Naive B cell (primary cell): ENCODE data around the gene TMOD4. TPM values are rescaled to one million over a fixed set of nuclear protein-coding genes. Genes with fewer than 3 reads are reported as not detected.

Experiments used
- ATAC-seq, 2 donors: fragments of 150-1000 bp; cut with Tn5 transposase; 2 replicates each; pipeline ENCODE4 v1.10.0; 2021; ENCODE audit warnings: low read depth in 2 of 2, mild to moderate bottlenecking in 2 of 2, moderate library complexity in 2 of 2
- DNase-seq: peaks from one replicate; pipeline ENCODE4 v3.0.0; 2022
- H3K27ac Mint-ChIP-seq, 6 donors: one replicate each; pipeline ENCODE4 v1.8.0; 2020 to 2022; ENCODE audit warnings: mild to moderate bottlenecking in 6 of 6, mixed read lengths in 6 of 6, moderate library complexity in 5 of 6, inconsistent platforms in 2 of 6
- H3K27me3 Mint-ChIP-seq, 3 donors: one replicate each; pipeline ENCODE4 v1.8.0; 2021 to 2022; ENCODE audit warnings: mixed read lengths in 3 of 3, mild to moderate bottlenecking in 1 of 3
- H3K36me3 Mint-ChIP-seq, 2 donors: one replicate each; pipeline ENCODE4 v1.8.0; 2020 to 2022; ENCODE audit warnings: mixed read lengths in 2 of 2, inconsistent platforms in 1 of 2, mild to moderate bottlenecking in 1 of 2
- H3K4me1 Mint-ChIP-seq, 3 donors: one replicate each; pipeline ENCODE4 v1.8.0; 2020 to 2022; ENCODE audit warnings: mixed read lengths in 3 of 3, inconsistent platforms in 1 of 3, mild to moderate bottlenecking in 1 of 3, moderate library complexity in 1 of 3
- H3K4me3 Mint-ChIP-seq, 8 donors: one replicate each; pipeline ENCODE4 v1.8.0; 2020 to 2022; ENCODE audit warnings: mild to moderate bottlenecking in 8 of 8, mixed read lengths in 8 of 8, moderate library complexity in 8 of 8, inconsistent platforms in 2 of 8
- H3K9me3 Mint-ChIP-seq, 7 donors: one replicate each; pipeline ENCODE4 v1.8.0; 2020 to 2022; ENCODE audit warnings: mixed read lengths in 7 of 7, mild to moderate bottlenecking in 5 of 7, inconsistent platforms in 2 of 7, moderate library complexity in 1 of 7
- polyA plus RNA-seq, 6 donors: library from polyadenylated mRNA; unstranded; fragments of 300-500 nt; fragmentation: Illumina TruSeq; gene quantifications; one replicate each; pipeline ENCODE4 v1.2.3, GENCODE V29; 2021; ENCODE audit warnings: low read depth in 6 of 6

Gene TMOD4
- polyA plus RNA-seq, 6 donors from 2014 or later, result 0.32 to 1.2 (median 0.53) TPM; not detected in 3

- Mint-ChIP-seq H3K9me3 (no peaks in the 10 kb centered on the region), H3K27me3 (peaks cover 9 to 12% (median 11%) of the 10 kb centered on the region in 3 donors), H3K27ac (peak overlapping the region in 4 of 6 donors; percentile 37 to 80 (median 74)), H3K36me3 (no peaks in the 10 kb centered on the region), H3K4me3 (peak overlapping the region; percentile 86 to 98 (median 97)), H3K4me1 (peaks cover 32 to 35% (median 34%) of the 10 kb centered on the region in 3 donors)
- DNase-seq (no peak), ATAC-seq (peak; percentile 1 to 6)
Observed at GRCh38 chr1:151146072-151146411, 29.7 kb downstream of the TMOD4 start.

GRCh38 chr1:151145304-151146071 lies 30.3 kb downstream of the TMOD4 start:
- ATAC-seq, result peak; percentile 14 to 20
- peak overlapping the region in 2 of 6 donors; percentile 68 to 76 for H3K27ac Mint-ChIP-seq
- no peaks in the 10 kb centered on the region for H3K36me3 Mint-ChIP-seq
- H3K4me1 Mint-ChIP-seq, result peaks cover 32 to 35% (median 34%) of the 10 kb centered on the region in 3 donors
- H3K9me3 Mint-ChIP-seq, result no peaks in the 10 kb centered on the region
- DNase-seq, result no peak
- H3K27me3 Mint-ChIP-seq, result peaks cover 9 to 12% (median 11%) of the 10 kb centered on the region in 3 donors
- peak overlapping the region; percentile 86 to 98 (median 97) for H3K4me3 Mint-ChIP-seq

- Mint-ChIP-seq H3K36me3 (no peaks in the 10 kb centered on the region), H3K4me3 (peak overlapping the region; percentile 5 to 97 (median 59)), H3K27ac (peak overlapping the region in 1 of 6 donors; percentile 42), H3K9me3 (no peaks in the 10 kb centered on the region), H3K27me3 (peaks cover 9 to 12% (median 11%) of the 10 kb centered on the region in 3 donors), H3K4me1 (peaks cover 32 to 35% (median 34%) of the 10 kb centered on the region in 3 donors)
- ATAC-seq (no peak), DNase-seq (no peak)
Observed at GRCh38 chr1:151144474-151145303, 31.1 kb downstream of the TMOD4 start.

DNA sequence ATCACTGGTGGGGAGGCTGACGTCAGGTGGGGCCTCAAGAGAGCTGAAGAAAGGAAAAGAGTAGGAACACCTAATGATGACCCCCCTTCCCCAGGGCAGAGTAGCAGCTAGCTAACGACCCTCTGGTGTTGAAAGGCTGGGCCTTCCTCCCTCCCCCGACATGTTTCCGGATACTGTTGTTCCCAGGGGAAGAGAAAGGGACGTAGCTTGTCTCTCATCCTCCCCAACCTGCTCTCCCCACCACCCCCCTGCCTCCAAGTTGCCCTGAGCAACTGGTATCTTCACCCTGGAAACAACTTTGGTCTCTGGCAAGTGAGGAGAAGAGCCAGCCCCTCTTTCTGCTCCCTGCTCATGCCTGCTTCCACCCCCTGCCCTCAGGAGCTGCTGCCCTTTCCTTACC lies 31.8 kb downstream of the TMOD4 start:
- no peaks in the 10 kb centered on the region for H3K9me3 Mint-ChIP-seq
- peaks cover 9 to 12% (median 11%) of the 10 kb centered on the region in 3 donors for H3K27me3 Mint-ChIP-seq
- no peak for ATAC-seq
- no peak for DNase-seq
- peaks cover 32 to 35% (median 34%) of the 10 kb centered on the region in 3 donors for H3K4me1 Mint-ChIP-seq
- no peak overlapping the region for H3K27ac Mint-ChIP-seq
- H3K4me3 Mint-ChIP-seq, result peak overlapping the region in 3 of 8 donors; percentile 35 to 53 (median 35)
- H3K36me3 Mint-ChIP-seq, result no peaks in the 10 kb centered on the region

DNA sequence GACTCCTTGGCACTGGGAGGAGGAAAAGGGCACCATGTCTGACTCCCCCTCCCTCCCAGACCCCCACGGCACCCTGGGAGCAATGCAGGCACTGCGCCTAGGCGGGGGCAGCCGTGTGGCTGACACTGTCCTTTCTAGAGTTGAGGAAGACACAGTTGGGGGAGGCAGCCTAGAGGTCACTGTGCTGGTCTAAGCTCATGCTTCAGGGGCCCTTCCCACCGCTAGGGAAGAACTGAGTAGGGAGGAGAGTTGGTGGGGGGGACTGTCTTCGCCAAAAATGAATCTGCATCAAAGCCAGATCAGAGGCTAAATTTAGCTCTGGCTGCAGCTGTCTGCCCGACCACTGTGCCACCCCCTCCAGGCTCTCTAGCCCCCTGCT lies 32.7 kb downstream of the TMOD4 start:
- DNase-seq (no peak), ATAC-seq (no peak)
- H3K4me3 Mint-ChIP-seq, result no peak overlapping the region
- H3K4me1 Mint-ChIP-seq, result peaks cover 32 to 35% (median 34%) of the 10 kb centered on the region in 3 donors
- H3K36me3 Mint-ChIP-seq, result no peaks in the 10 kb centered on the region
- H3K27ac Mint-ChIP-seq, result no peak overlapping the region
- no peaks in the 10 kb centered on the region for H3K9me3 Mint-ChIP-seq
- H3K27me3 Mint-ChIP-seq, result peaks cover 9 to 12% (median 11%) of the 10 kb centered on the region in 3 donors

DNA sequence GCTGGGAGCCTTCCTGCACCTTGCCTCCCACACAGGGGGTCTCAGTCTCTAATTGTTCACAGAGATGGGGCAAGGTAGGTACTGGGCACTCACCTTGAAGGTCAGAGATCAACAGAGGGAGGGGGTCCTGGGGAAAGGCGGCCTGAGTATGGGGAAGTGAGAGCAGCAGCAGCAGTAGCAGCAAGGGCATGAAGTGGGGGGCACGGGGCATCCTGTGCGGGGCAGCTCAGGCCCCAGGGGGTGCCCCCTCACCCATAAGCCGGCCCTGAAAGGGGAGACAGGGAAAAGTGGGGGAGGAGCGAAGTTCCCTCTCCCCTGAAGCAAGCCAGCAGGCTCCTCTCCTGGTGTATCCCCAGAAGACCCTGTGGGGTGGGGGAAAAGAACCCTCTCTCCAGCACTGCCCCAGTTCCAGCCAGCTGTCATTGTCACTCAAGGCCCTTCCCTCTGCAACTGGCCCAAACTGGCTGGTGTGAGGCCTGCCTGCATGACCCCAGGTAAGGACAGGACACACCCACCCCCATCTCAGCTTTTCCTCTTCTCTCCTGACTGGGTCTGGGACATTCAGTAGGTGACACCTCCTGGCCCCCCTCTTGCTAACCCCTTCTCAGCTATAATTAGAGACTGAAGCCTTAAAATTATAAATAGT lies 33.2 kb downstream of the TMOD4 start:
- Mint-ChIP-seq H3K36me3 (no peaks in the 10 kb centered on the region), H3K27me3 (peaks cover 7 to 12% (median 9%) of the 10 kb centered on the region in 3 donors), H3K27ac (peak overlapping the region in 3 of 6 donors; percentile 36 to 85 (median 58)), H3K4me1 (peaks cover 32 to 35% (median 34%) of the 10 kb centered on the region in 3 donors), H3K9me3 (no peaks in the 10 kb centered on the region), H3K4me3 (peak overlapping the region in 1 of 8 donors; percentile 20)
- ATAC-seq (no peak), DNase-seq (no peak)

- Mint-ChIP-seq H3K4me1 (peaks cover 3 to 7% (median 7%) of the 10 kb centered on the region in 3 donors), H3K27ac (no peak overlapping the region), H3K9me3 (no peaks in the 10 kb centered on the region)
Observed at GRCh38 chr1:151137789-151138188, 38.0 kb downstream of the TMOD4 start.

GRCh38 chr1:151135433-151136385 lies 40.1 kb downstream of the TMOD4 start:
- no peaks in the 10 kb centered on the region for H3K27me3 Mint-ChIP-seq
- ATAC-seq, result no peak
- H3K27ac Mint-ChIP-seq, result peak overlapping the region in 1 of 6 donors; percentile 6
- no peaks in the 10 kb centered on the region for H3K9me3 Mint-ChIP-seq
- H3K4me1 Mint-ChIP-seq, result peaks cover 4 to 13% (median 11%) of the 10 kb centered on the region in 3 donors
- no peaks in the 10 kb centered on the region for H3K36me3 Mint-ChIP-seq
- peak overlapping the region in 1 of 8 donors; percentile 18 for H3K4me3 Mint-ChIP-seq
- DNase-seq, result no peak

More at GRCh38 chr1:151137789-151138188, 38.0 kb downstream of the TMOD4 start:
- no peak overlapping the region for H3K4me3 Mint-ChIP-seq
- no peak for DNase-seq
- ATAC-seq, result no peak
- no peaks in the 10 kb centered on the region for H3K36me3 Mint-ChIP-seq
- H3K27me3 Mint-ChIP-seq, result no peaks in the 10 kb centered on the region

DNA sequence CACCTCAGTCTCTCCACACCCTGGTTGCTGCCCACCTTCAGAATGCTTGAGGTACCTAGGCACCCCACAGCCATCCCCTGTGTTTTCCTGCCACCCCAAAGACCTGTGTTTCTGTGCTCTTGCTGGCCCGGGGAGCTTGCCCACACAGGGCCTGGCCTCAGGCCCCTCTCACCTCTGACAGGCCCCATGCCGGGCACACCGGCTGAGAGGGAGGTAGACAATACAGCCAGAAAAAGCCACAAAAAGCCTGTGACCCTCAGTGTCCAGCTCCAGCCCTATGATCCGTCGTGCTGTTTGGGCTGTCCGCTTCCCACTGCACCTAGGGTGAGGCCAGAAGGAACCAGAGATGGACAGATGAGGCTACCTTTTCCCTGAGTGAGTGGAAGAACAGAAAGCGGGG lies 40.8 kb downstream of the TMOD4 start:
- DNase-seq (no peak), ATAC-seq (no peak)
- Mint-ChIP-seq H3K27me3 (no peaks in the 10 kb centered on the region), H3K27ac (no peak overlapping the region), H3K4me3 (peak overlapping the region in 1 of 8 donors; percentile 75), H3K9me3 (no peaks in the 10 kb centered on the region), H3K4me1 (peaks cover 4 to 15% (median 13%) of the 10 kb centered on the region in 3 donors), H3K36me3 (no peaks in the 10 kb centered on the region)

DNA sequence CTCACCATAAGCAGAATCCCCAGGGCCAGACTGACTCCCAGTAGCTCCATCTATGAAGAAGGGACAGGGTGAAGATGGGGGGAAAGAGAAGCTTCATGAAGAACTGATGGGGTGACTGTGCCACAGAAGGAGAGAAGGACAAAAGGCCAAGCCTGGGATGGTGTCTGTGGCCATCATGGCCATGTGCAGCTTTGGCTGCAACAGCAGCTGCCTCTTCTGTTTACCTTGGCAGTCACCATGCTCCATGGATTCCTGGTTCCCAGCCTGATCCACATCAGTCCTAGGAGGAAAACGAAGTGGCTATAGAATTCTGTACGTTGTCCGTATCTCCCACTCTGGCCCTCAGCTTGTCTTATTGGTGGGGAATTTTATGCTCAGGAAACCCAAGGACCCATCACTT lies 41.4 kb downstream of the TMOD4 start:
- no peak for ATAC-seq

DNA sequence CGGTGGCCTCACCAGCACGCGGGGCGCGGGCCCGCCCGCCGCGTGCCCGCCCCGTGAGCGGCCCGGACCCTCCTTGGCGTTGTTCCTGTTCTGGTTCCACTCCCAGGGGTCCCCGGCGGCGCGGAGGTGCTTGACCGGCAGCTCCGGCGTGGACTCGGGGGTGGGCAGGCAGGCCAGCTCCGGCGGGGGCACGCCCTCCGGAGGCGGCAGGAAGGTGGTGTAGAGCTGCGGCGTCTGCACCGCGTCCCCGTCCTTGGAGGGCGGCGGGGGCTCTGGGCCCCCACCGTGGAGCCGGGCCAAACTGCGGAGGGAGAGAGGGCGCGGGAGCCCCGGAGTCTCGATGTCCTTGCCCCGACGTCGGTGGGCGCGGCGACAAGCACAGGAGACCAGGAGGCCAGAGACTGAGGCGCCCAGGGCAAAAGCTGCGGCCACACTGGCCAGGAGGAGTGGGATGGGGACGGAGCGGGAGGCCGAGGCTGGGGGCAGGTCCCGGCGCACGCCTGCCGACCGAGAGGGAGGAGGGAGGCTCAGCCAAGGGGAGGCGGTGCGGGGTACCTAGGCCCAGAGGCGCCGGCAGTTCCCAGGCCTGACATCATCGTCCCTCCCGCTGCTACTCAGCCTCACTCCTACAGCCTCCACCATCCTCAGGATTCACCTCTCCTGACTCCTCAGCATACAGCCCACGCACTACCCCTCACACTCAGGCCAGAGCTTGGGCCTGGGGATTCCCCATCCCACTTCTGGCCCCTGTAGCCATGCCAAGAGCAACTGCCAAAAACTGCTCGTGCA lies 42.6 kb downstream of the TMOD4 start:
- no peak for DNase-seq
- H3K36me3 Mint-ChIP-seq, result no peaks in the 10 kb centered on the region

More for the DNA sequence above, 41.4 kb downstream of the TMOD4 start:
- no peaks in the 10 kb centered on the region for H3K27me3 Mint-ChIP-seq
- DNase-seq, result no peak
- peaks cover 4 to 15% (median 13%) of the 10 kb centered on the region in 3 donors for H3K4me1 Mint-ChIP-seq
- H3K27ac Mint-ChIP-seq, result no peak overlapping the region
- H3K9me3 Mint-ChIP-seq, result no peaks in the 10 kb centered on the region
- no peaks in the 10 kb centered on the region for H3K36me3 Mint-ChIP-seq
- H3K4me3 Mint-ChIP-seq, result no peak overlapping the region

More for the DNA sequence above, 42.6 kb downstream of the TMOD4 start:
- no peak for ATAC-seq
- Mint-ChIP-seq H3K27ac (peak overlapping the region in 1 of 6 donors; percentile 66), H3K4me1 (peaks cover 4 to 15% (median 13%) of the 10 kb centered on the region in 3 donors), H3K27me3 (no peaks in the 10 kb centered on the region), H3K9me3 (no peaks in the 10 kb centered on the region), H3K4me3 (peak overlapping the region in 2 of 8 donors; percentile 47 to 58)
